Measurements from ENCODE around the gene TRIM38.
"Not testable (repeated sequence)": the region's sequence is repeated elsewhere in the genome, so short reads cannot be mapped to it uniquely, and the experiment has no call there.

The TRIM38 gene

GRCh38 chr6:25942561-25943147, 19.9 kb upstream of the TRIM38 start:
- no peak for DNase-seq

- no peak for DNase-seq
Observed at GRCh38 chr6:25943887-25944286, 18.7 kb upstream of the TRIM38 start.

- DNase-seq = no peak
Observed at GRCh38 chr6:25944688-25945574, 17.7 kb upstream of the TRIM38 start.

DNA sequence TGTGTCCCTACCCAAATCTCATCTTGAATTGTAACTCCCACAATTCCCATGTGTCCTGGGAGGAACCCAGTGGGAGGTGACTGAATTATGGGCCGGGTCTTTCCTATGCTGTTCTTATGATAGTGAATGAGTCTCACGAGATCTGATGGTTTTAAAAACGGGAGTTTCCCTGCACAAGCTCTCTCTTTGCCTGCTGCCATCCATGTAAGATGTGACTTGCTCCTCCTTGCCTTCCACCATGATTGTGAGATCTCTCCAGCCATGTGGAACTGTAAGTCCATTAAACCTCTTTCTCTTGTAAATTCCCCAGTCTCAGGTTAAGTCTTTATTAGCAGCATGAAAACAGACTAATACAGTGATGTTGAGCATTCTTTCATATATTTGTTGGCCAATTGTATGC, 16.9 kb upstream of the TRIM38 start:
- not testable (repeated sequence) for DNase-seq

- DNase-seq = no peak
Observed at GRCh38 chr6:25946631-25947030, 16.0 kb upstream of the TRIM38 start.

- DNase-seq = not testable (repeated sequence)
Observed at GRCh38 chr6:25947492-25947891, 15.1 kb upstream of the TRIM38 start.

DNA sequence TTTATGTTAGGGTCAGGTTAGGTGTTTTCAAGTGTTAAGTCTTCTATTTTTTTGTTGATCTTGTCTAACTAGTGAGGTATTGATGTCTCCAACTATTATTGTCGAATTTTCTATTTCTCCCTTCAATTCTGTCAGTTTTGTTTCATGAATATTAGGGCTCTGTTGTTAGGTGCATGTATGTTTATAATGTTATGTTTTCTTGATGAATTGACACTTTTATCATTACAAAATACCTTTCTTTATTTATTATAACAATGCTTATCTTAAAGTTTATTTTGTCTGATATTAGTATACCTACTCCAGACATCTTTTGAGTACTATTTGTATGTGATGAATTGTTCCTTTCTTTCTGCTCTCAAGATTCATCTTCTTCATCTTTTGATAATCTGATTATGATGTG, 12.9 kb upstream of the TRIM38 start:
- DNase-seq = no peak

DNA sequence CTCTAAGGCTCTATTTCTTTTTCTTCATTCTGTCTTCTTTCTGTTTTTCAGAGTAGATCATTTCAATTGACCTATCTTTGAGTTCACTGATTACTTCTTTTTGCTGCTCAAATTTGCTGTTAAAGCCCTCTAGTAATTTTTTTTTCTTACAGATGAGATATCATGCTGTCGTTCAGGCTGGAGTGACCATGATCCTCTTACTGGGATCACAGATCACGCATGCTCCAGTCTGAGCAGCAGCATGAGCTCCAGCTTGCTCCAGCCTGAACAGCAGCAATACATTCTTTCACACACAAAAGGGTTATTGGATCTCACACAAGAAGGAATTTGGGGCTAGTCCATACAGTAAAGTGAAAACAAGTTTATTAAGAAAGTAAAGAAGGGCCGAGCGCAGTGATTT, 12.3 kb upstream of the TRIM38 start:
- DNase-seq = no peak

DNA sequence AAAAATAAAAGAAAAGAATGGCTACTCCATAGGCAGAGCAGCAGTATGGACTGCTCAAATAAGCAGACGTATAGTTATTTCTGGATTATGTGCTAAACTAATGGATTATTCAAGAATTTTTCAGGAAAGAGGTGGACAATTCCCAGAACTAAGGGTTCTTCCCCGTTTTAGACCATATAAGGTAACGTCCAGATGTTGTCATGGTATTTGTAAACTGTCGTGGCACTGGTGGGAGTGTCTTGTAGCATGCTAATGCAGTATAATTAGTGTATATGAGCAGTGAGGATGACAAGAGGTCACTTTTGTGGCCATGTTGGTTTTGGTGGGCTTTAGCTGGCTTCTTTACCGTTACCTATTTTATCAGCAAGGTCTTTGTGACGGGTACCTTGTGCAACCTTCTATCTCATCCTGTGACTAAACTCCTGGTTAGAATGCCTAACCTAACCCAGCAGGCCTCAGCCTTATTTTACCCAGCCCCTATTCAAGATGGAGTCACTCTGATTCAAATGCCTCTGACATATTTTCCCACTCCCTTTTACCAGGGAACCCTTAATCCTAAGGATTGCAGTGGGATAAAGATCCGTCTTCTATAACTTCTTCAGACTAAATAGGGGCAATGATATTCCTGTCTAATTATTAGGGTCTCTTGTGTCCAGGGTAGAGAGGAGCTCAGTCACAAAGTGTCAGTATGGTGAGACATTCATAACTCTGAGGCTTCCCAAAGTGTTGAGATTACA, 11.1 kb upstream of the TRIM38 start:
- no peak for DNase-seq

DNA sequence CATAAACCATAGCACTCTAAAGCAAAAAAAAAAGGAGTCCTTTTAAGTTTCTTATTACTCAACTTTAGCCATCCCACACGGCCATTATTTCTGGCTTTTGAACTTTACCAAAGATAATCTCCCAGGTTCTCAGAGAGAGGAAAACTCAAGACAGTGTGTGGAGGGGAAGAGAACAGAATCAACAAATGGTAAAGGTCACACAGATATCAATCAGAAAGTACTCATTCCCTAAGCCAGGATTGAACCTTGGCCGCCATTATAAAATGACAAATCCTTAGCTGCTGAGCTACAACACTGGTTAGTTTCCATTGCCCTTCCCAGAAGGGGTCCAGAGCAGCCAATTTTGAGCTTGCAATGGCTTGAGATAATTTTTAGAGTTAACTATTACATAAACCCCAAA, 10.1 kb upstream of the TRIM38 start:
- no peak for DNase-seq

- DNase-seq = no peak
Observed at GRCh38 chr6:25953733-25954132, 8.9 kb upstream of the TRIM38 start.

DNA sequence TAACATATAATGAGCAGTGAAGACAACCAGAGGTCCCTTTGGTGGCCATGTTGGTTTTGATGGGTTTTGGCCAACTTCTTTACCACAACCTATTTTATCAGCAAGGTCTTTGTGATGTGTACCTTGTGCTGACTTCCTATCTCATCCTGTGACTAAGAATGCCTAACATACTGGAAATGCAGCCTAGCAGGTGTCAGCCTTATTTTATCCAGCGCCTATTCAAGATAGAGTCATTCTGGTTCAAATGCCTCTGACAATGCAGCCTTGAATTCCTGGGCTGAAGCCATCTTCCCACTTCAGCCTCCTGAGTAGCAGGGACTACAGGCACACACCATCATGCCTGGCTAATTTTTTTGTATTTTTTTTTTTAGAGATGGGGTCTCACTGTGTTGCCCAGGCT, 7.8 kb upstream of the TRIM38 start:
- no peak for DNase-seq

GRCh38 chr6:25956226-25956625, 6.4 kb upstream of the TRIM38 start:
- no peak for DNase-seq

DNA sequence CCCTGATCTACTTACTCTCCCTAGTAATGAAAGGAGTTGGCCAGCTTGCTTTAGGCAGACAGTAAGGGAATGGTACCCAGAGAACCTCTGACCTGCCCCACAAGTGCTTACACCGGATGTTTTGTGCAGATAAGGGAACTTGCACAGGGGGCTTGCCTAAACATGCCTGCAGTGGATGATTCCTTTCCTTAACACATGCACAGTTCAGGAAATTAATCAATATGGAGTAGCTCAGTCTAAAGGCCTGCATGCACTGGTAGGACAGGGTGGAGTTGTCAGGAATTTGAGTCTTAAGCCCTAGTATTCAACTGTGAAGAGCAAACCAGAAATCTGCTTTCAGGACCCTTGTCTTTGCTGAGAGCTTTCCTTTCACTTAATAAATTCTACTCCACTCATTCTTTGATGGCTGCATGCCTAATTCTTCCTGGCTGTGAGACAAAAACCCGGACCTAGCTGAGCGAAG, 3.9 kb upstream of the TRIM38 start:
- no peak for DNase-seq

GRCh38 chr6:25959890-25960536, 2.6 kb upstream of the TRIM38 start:
- no peak for DNase-seq

DNA sequence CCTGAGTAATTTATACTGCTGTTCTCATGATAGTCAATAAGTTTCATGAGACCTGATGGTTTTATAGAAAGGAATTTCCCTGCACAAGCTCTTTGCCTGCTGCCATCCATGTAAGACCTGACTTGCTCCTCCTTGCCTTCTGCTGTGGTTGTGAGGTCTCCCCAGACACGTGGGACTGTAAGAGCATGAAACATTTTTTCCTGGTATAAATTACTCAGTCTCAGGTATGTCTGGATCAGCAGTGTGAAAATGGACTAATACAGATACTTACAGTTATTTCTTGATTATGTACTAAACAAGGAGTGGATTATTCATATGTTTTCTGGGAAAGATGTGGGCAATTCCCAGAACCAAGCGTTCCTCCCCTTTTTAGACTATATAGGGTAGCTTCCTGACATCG, 1.9 kb upstream of the TRIM38 start:
- DNase-seq = no peak

GRCh38 chr6:25961619-25962148, 918 bp upstream of the TRIM38 start:
- DNase-seq = no peak

- no peak for DNase-seq
Observed at GRCh38 chr6:25963426-25964123, 973 bp downstream of the TRIM38 start.

- DNase-seq = no peak
Observed at GRCh38 chr6:25965058-25965457, 2.5 kb downstream of the TRIM38 start.

- no peak for DNase-seq
Observed at GRCh38 chr6:25966711-25967110, 4.1 kb downstream of the TRIM38 start.

GRCh38 chr6:25968769-25969168, 6.2 kb downstream of the TRIM38 start:
- DNase-seq = no peak

- DNase-seq = no peak
Observed at GRCh38 chr6:25971187-25971821, 8.7 kb downstream of the TRIM38 start.

Measured in activated effector memory CD4-positive, alpha-beta T cell treated with Interleukin-2 at 50 U/mL for 16 hours (primary cell).